ELF-1 (cell line): ENCODE results near the gene CAPRIN2.

Experiments
- DNase-seq: peaks from one replicate; pipeline ENCODE4 v3.0.0-alpha.2; 2016; ENCODE audit warnings: low read depth, low spot score

The CAPRIN2 gene

GRCh38 chr12:30764251-30764650 is 9.5 kb upstream of the CAPRIN2 start:
- DNase-seq, result no peak

GRCh38 chr12:30763053-30763452 is 8.3 kb upstream of the CAPRIN2 start:
- DNase-seq, result no peak

- DNase-seq, result no peak
These were observed 7.0 kb upstream of the CAPRIN2 start for GRCh38 chr12:30761730-30762129.

- DNase-seq, result no peak
These were observed 2.6 kb upstream of the CAPRIN2 start for GRCh38 chr12:30757316-30757715.

- no peak for DNase-seq
These were observed 1.3 kb upstream of the CAPRIN2 start for GRCh38 chr12:30756074-30756473.

- no peak for DNase-seq
These were observed 628 bp upstream of the CAPRIN2 start for GRCh38 chr12:30755395-30755762.

GRCh38 chr12:30754383-30754749 is 385 bp downstream of the CAPRIN2 start:
- no peak for DNase-seq

GRCh38 chr12:30753751-30754382 is 884 bp downstream of the CAPRIN2 start:
- DNase-seq, result peak; percentile 54

- DNase-seq, result peak; percentile 69
These were observed 1.5 kb downstream of the CAPRIN2 start for GRCh38 chr12:30753233-30753632.

- no peak for DNase-seq
These were observed 2.5 kb downstream of the CAPRIN2 start for GRCh38 chr12:30752255-30752654.

GRCh38 chr12:30748147-30748546 is 6.6 kb downstream of the CAPRIN2 start:
- no peak for DNase-seq

GRCh38 chr12:30746190-30746589 is 8.6 kb downstream of the CAPRIN2 start:
- DNase-seq, result no peak

GRCh38 chr12:30744321-30744720 is 10.4 kb downstream of the CAPRIN2 start:
- DNase-seq, result no peak

- DNase-seq, result no peak
These were observed 14.5 kb downstream of the CAPRIN2 start for GRCh38 chr12:30740274-30740673.

GRCh38 chr12:30739020-30739419 is 15.7 kb downstream of the CAPRIN2 start:
- no peak for DNase-seq

- DNase-seq, result no peak
These were observed 21.7 kb downstream of the CAPRIN2 start for GRCh38 chr12:30732954-30733637.

- no peak for DNase-seq
These were observed 24.7 kb downstream of the CAPRIN2 start for GRCh38 chr12:30730011-30730410.

- no peak for DNase-seq
These were observed 25.2 kb downstream of the CAPRIN2 start for GRCh38 chr12:30729547-30729946.

- DNase-seq, result no peak
These were observed 28.1 kb downstream of the CAPRIN2 start for GRCh38 chr12:30726647-30727046.

- DNase-seq, result no peak
These were observed 29.0 kb downstream of the CAPRIN2 start for GRCh38 chr12:30725739-30726138.

- peak; percentile 79 for DNase-seq
These were observed 35.7 kb downstream of the CAPRIN2 start for GRCh38 chr12:30719060-30719459.

GRCh38 chr12:30707613-30708342 is 47.0 kb downstream of the CAPRIN2 start:
- DNase-seq, result no peak

- DNase-seq, result no peak
These were observed 48.3 kb downstream of the CAPRIN2 start for GRCh38 chr12:30706476-30706875.
